Trophoblast cell (in vitro differentiated cells and primary cell): ENCODE measurements around the gene LEMD2.

Source experiments
- DNase-seq, 2 donors: peaks; one replicate each; pipeline ENCODE4 v3.0.0-alpha.2; 2016
- H2AFZ ChIP-seq: 2 replicates; pipeline ENCODE4 v1.6.1; 2013; ENCODE audit warnings: low read length, moderate library complexity, mild to moderate bottlenecking; ENCODE audit not compliant: insufficient read depth, poor library complexity
- H2AK5ac ChIP-seq: 2 replicates; pipeline ENCODE4 v1.6.1; 2013; ENCODE audit warnings: mild to moderate bottlenecking, low read length
- H2BK120ac ChIP-seq: 2 replicates; pipeline ENCODE4 v1.6.1; 2013; ENCODE audit warnings: low read length, mild to moderate bottlenecking, moderate library complexity; ENCODE audit not compliant: insufficient read depth, poor library complexity
- H2BK12ac ChIP-seq: 2 replicates; pipeline ENCODE4 v1.6.1; 2013; ENCODE audit warnings: mild to moderate bottlenecking, low read length, moderate library complexity
- H2BK5ac ChIP-seq: 2 replicates; pipeline ENCODE4 v1.6.1; 2013; ENCODE audit warnings: low read length, low read depth, moderate library complexity, mild to moderate bottlenecking; ENCODE audit not compliant: poor library complexity
- H3K14ac ChIP-seq: 2 replicates; pipeline ENCODE4 v1.6.1; 2013; ENCODE audit warnings: mild to moderate bottlenecking, low read length
- H3K18ac ChIP-seq: 2 replicates; pipeline ENCODE4 v1.6.1; 2013; ENCODE audit warnings: mild to moderate bottlenecking, low read length
- H3K23ac ChIP-seq: 2 replicates; pipeline ENCODE4 v1.6.1; 2013; ENCODE audit warnings: low read length
- H3K27ac ChIP-seq: 2 replicates; pipeline ENCODE4 v1.5.1; 2013; ENCODE audit warnings: low read depth, mild to moderate bottlenecking, inconsistent platforms, low read length, moderate library complexity
- H3K27me3 ChIP-seq: 2 replicates; pipeline ENCODE4 v1.6.1; 2013; ENCODE audit warnings: inconsistent platforms, mild to moderate bottlenecking, low read length, moderate library complexity; ENCODE audit not compliant: insufficient read depth
- H3K36me3 ChIP-seq, 2 experiments: 1 replicate in 1 of 2; 2 replicates in 1 of 2; pipeline ENCODE4 v1.6.1; 2013; ENCODE audit warnings: low read length in 2 of 2, mild to moderate bottlenecking in 2 of 2, moderate library complexity in 1 of 2; ENCODE audit not compliant: insufficient read depth in 2 of 2, control insufficient read depth in 1 of 2
- H3K4ac ChIP-seq: 2 replicates; pipeline ENCODE4 v1.6.1; 2013; ENCODE audit warnings: low read depth, mild to moderate bottlenecking, low read length, moderate library complexity
- H3K4me1 ChIP-seq, 2 experiments: 1 replicate in 1 of 2; 2 replicates in 1 of 2; pipeline ENCODE4 v1.6.1; 2013; ENCODE audit warnings: low read length in 2 of 2, mild to moderate bottlenecking in 2 of 2, moderate library complexity in 1 of 2; ENCODE audit not compliant: insufficient read depth in 2 of 2, control insufficient read depth in 1 of 2
- H3K4me2 ChIP-seq: 2 replicates; pipeline ENCODE4 v1.6.1; 2013; ENCODE audit warnings: inconsistent platforms, mild to moderate bottlenecking, low read length, moderate library complexity
- H3K4me3 ChIP-seq: 2 replicates; pipeline ENCODE4 v1.5.1; 2013; ENCODE audit warnings: mild to moderate bottlenecking, low read depth, low read length, inconsistent platforms
- H3K79me1 ChIP-seq: one replicate; pipeline ENCODE4 v1.6.1; 2013; ENCODE audit warnings: low read length
- H3K79me2 ChIP-seq: 2 replicates; pipeline ENCODE4 v1.6.1; 2013; ENCODE audit warnings: low read length, mild to moderate bottlenecking; ENCODE audit not compliant: control insufficient read depth, insufficient read depth, poor library complexity
- H3K9ac ChIP-seq: 2 replicates; pipeline ENCODE4 v1.6.1; 2013; ENCODE audit warnings: mild to moderate bottlenecking, low read length
- H3K9me3 ChIP-seq: 2 replicates; pipeline ENCODE4 v1.6.1; 2013; ENCODE audit warnings: low read depth, mild to moderate bottlenecking, control low read depth, inconsistent platforms, low read length; ENCODE audit not compliant: insufficient read depth
- H4K12ac ChIP-seq: 2 replicates; pipeline ENCODE4 v1.6.1; 2013; ENCODE audit warnings: low read depth, mild to moderate bottlenecking, low read length, moderate library complexity
- H4K8ac ChIP-seq: 2 replicates; pipeline ENCODE4 v1.6.1; 2013; ENCODE audit warnings: low read depth, mild to moderate bottlenecking, low read length, moderate library complexity
- H4K91ac ChIP-seq: one replicate; pipeline ENCODE4 v1.6.1; 2013; ENCODE audit warnings: low read depth, mild to moderate bottlenecking, low read length, moderate library complexity
- WGBS: extraction: QIAGEN DNeasy Blood & Tissue Kit; methylation state at CpG from one replicate; pipeline ENCODE4 v1.1.7; 2013; ENCODE audit warnings: missing lambda C conversion rate; ENCODE audit not compliant: insufficient read length, insufficient coverage; ENCODE audit errors: extremely low coverage; 5-methylcytosine and 5-hydroxymethylcytosine counted together

Gene LEMD2

GRCh38 chr6:33727126-33727525, 61.8 kb downstream of the LEMD2 start:
- Histone ChIP-seq H4K8ac (no peak overlapping the region), H3K9me3 (peaks cover 4% of the 10 kb centered on the region), H3K27ac (no peak overlapping the region), H3K79me1 (peaks cover 6% of the 10 kb centered on the region), H3K4me1 (peaks cover 17 to 18% of the 10 kb centered on the region in 2 experiments), H3K14ac (no peak overlapping the region), H4K12ac (no peak overlapping the region), H2BK12ac (no peak overlapping the region), H2BK120ac (no peak overlapping the region), H3K9ac (no peak overlapping the region), H2AK5ac (no peak overlapping the region), H4K91ac (no peak overlapping the region), H3K79me2 (no peaks in the 10 kb centered on the region), H3K18ac (no peak overlapping the region), H2AFZ (no peak overlapping the region), H3K36me3 (no peaks in the 10 kb centered on the region), H3K4me2 (no peak overlapping the region), H3K27me3 (no peaks in the 10 kb centered on the region), H3K23ac (no peak overlapping the region), H2BK5ac (no peak overlapping the region), H3K4ac (no peak overlapping the region), H3K4me3 (no peak overlapping the region)
- no peak for DNase-seq
- WGBS = no CpG with 5 or more reads among the region's 7 CpGs

DNA sequence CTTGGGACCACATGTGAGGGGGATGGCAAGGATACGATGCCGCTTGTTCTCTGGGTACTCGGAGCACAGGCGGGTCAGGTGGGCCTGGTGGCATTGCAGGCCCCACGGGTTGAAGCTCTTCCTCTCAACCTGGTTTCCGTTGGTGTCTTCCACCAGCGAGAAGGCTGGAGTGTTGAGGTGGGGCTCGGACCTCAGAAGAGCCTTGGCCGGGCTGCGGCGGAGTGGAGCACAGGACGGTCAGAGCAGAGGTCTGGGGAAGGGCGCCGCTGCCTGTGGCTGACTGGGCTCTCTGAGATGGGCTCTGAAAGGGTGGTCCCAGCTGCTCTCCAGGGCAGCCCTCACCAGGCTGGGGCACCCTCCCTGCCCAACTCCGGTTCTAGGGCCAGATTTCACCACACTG, 62.2 kb downstream of the LEMD2 start:
- Histone ChIP-seq H3K79me1 (peaks cover 4% of the 10 kb centered on the region), H3K36me3 (no peaks in the 10 kb centered on the region)

DNA sequence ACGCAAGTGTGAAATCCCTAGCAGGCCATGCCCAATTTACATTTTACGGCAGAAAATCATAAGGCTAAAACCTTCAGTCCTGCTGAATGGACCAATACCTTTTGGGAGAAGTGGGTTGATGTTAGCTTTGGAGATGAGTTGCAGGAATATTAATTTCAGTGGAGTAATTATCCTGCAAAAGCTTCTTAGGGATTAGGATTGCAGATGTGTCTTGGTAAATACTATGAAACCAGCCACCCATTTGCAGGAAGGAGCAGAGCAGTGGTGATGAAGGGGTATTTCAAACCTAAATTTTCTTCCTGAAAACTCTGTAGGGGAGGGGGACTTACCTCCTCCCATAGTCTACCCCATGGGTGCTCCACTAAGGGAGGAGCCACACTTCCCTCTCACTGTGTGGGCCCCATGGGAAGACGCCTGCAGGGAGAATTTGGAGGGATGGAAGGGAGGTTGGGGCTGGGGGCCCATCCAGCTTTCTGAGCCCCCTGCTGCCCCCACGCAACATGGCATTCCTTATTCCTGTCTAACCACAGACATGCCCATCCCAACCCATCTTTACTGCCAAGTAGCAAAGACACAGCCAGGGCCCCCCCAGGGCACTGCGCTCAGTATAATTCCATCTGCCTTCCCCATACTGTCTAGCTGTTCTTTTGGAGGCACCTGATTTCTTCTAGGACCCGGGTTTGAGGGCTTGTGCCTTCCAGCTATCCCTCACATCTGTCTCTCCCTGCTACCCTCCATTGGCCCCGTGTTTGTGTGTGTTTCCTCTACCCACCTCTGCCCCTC, 62.8 kb downstream of the LEMD2 start:
- H3K18ac ChIP-seq = no peak overlapping the region
- H3K4me2 ChIP-seq = no peak overlapping the region
- no peak overlapping the region for H4K12ac ChIP-seq
- H2AK5ac ChIP-seq = no peak overlapping the region
- H3K79me1 ChIP-seq = no peaks in the 10 kb centered on the region
- no peak overlapping the region for H3K9ac ChIP-seq
- H3K79me2 ChIP-seq = no peaks in the 10 kb centered on the region
- no peak overlapping the region for H3K23ac ChIP-seq
- H4K8ac ChIP-seq = no peak overlapping the region
- peaks cover 6 to 8% of the 10 kb centered on the region in 2 experiments for H3K4me1 ChIP-seq
- no CpG with 5 or more reads among the region's 7 CpGs for WGBS
- no peaks in the 10 kb centered on the region for H3K36me3 ChIP-seq
- no peak overlapping the region for H3K4me3 ChIP-seq
- no peak overlapping the region for H2BK12ac ChIP-seq
- H3K27ac ChIP-seq = no peak overlapping the region
- no peak overlapping the region for H4K91ac ChIP-seq
- no peak overlapping the region for H2BK120ac ChIP-seq
- no peak for DNase-seq
- H2BK5ac ChIP-seq = no peak overlapping the region
- H3K14ac ChIP-seq = no peak overlapping the region
- no peak overlapping the region for H2AFZ ChIP-seq
- H3K27me3 ChIP-seq = no peaks in the 10 kb centered on the region
- H3K4ac ChIP-seq = no peak overlapping the region
- H3K9me3 ChIP-seq = peaks cover 4% of the 10 kb centered on the region

More for the DNA sequence above, 62.2 kb downstream of the LEMD2 start:
- Histone ChIP-seq H3K4me3 (no peak overlapping the region), H4K8ac (no peak overlapping the region), H2AFZ (no peak overlapping the region), H2BK5ac (no peak overlapping the region), H2BK120ac (no peak overlapping the region), H3K4me1 (peaks cover 12 to 13% of the 10 kb centered on the region in 2 experiments), H3K23ac (no peak overlapping the region), H3K9me3 (peaks cover 4% of the 10 kb centered on the region), H2BK12ac (no peak overlapping the region), H2AK5ac (no peak overlapping the region), H3K9ac (no peak overlapping the region), H3K4me2 (no peak overlapping the region), H3K4ac (no peak overlapping the region), H4K91ac (no peak overlapping the region), H3K27ac (no peak overlapping the region), H4K12ac (no peak overlapping the region), H3K27me3 (no peaks in the 10 kb centered on the region), H3K14ac (no peak overlapping the region), H3K18ac (no peak overlapping the region), H3K79me2 (no peaks in the 10 kb centered on the region)
- no CpG with 5 or more reads among the region's 15 CpGs for WGBS
- no peak for DNase-seq

DNA sequence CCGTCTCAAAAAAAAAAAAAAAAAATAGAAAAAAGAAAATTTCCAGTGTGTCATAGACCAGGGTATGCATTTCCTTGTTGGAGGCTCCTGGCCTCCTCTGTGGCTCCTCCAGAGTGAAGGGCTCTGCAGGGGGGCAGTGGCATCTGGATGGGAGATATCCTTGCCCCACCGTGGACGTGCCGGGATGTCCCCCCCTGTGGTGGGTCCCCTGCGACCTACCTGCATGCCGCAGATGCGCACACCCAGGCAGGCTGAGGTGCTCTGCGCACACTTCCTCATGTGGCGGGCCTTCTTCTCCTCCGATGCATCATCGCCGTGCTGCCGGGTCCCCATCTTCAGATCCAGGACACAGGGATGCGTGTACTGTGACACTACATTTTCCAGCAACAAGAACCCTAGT, 63.7 kb downstream of the LEMD2 start:
- Histone ChIP-seq H3K4ac (no peak overlapping the region), H3K4me3 (no peak overlapping the region), H2BK120ac (no peak overlapping the region), H3K79me2 (no peaks in the 10 kb centered on the region), H3K4me2 (no peak overlapping the region), H3K27ac (no peak overlapping the region), H3K36me3 (no peaks in the 10 kb centered on the region), H4K12ac (no peak overlapping the region), H4K91ac (no peak overlapping the region), H3K27me3 (no peaks in the 10 kb centered on the region), H2AFZ (no peak overlapping the region), H3K14ac (no peak overlapping the region), H3K18ac (no peak overlapping the region), H3K9me3 (peaks cover 2% of the 10 kb centered on the region), H3K23ac (no peak overlapping the region), H2BK5ac (no peak overlapping the region), H4K8ac (no peak overlapping the region), H3K9ac (no peak overlapping the region), H3K79me1 (no peaks in the 10 kb centered on the region), H2AK5ac (no peak overlapping the region), H3K4me1 (no peaks in the 10 kb centered on the region), H2BK12ac (no peak overlapping the region)
- no peak for DNase-seq
- no CpG with 5 or more reads among the region's 14 CpGs for WGBS
